GM19455 (cell line): ENCODE data around the gene ZNF639.
A peak's percentile ranks its signal among the peaks of the same experiment; 100 is the strongest.
"Not testable (repeated sequence)": the region's sequence is repeated elsewhere in the genome, so short reads cannot be mapped to it uniquely, and the experiment has no call there.

Experiments used
- ATAC-seq: cut with Tn5 transposase; IDR thresholded peaks from one replicate; pipeline ENCODE4 v1.9.1; 2021; ENCODE audit not compliant: unreplicated experiment

Gene ZNF639, protein sequence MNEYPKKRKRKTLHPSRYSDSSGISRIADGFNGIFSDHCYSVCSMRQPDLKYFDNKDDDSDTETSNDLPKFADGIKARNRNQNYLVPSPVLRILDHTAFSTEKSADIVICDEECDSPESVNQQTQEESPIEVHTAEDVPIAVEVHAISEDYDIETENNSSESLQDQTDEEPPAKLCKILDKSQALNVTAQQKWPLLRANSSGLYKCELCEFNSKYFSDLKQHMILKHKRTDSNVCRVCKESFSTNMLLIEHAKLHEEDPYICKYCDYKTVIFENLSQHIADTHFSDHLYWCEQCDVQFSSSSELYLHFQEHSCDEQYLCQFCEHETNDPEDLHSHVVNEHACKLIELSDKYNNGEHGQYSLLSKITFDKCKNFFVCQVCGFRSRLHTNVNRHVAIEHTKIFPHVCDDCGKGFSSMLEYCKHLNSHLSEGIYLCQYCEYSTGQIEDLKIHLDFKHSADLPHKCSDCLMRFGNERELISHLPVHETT

DNA sequence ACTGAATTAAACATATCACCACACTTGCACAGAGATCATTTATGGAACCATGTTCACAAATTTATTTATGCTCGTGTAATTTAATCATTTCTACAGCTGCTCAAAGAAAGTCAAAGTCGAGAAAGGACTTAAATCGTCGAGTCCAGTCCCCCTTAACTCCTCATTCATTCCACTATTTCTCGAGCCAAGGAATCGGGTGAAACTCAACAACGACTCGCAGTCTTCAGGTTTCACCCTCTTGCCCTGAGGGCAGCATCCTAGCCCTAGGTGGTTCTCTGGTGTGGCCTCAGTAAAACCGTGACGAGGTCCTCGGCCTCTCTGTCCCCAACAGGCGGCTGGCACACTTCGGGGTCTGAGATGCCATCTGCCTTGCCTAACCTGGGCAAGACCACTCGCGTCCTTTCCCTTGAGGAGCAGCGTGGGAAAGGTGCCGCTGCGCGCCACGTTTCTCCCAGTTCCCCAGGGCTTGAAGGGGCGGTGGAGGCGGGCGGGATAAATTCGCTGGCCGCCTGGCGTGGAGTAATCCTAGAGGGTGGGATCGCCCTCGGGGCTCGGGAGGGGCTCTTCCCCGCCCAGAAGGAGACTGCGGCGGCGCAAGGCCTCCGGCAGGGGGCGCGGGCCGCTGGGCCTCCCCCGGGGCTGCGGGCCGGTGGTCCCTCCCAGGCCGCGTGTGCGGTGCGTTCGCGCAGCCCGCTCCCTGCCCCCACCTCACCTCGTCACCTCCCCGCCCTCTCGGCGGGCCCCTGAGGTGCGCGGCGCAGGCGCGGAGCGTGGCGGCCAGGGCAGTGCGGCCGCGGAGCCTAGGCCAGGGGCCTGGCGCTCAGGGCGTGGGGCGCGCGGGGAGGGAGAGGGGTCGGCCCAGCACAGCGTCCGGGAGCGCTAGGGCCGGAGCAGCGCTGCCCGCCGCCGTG is at the start of gene ZNF639:
TSS of gene ZNF639 (plus strand) at position 746 of the 911 bp plus-strand sequence. CDS start 5,263 bp downstream, outside the sequence.
- ATAC-seq, result peak; percentile 78

DNA sequence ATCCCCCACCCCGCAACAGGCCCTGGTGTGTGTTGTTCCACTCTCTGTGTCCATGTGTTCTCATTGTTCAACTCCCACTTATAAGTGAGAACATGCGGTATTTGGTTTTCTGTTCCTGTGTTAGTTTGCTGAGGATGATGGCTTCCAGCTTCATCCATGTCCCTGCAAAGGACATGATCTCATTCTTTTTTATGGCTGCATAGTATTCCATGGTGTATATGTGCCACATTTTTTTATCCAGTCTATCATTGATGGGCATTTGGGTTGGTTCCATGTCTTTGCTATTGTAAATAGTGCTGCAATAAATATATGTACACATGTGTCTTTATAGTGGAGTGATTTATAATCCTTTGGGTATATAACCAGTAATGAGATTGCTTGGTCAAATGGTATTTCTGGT is 48.4 kb upstream of the ZNF639 start:
- ATAC-seq, result not testable (repeated sequence)

DNA sequence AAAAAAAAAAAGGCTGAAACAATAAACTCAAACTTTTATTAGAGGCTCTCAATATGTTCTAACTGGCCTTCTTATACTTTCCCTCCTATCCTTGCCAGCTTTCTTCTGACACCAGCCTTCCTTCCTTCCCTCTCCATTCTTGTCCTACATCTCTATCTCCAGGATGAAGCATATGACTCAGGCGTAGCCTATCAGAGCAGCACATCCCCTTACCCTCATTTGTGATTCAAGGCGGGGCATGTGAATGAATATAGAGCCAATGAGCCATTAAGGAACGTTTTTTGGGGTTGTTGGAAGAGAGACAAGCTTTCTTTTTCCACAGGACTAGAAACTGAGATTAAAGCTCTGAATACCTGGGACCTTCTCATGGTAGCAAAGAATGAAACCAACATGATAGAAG is 46.8 kb upstream of the ZNF639 start:
- ATAC-seq, result no peak

DNA sequence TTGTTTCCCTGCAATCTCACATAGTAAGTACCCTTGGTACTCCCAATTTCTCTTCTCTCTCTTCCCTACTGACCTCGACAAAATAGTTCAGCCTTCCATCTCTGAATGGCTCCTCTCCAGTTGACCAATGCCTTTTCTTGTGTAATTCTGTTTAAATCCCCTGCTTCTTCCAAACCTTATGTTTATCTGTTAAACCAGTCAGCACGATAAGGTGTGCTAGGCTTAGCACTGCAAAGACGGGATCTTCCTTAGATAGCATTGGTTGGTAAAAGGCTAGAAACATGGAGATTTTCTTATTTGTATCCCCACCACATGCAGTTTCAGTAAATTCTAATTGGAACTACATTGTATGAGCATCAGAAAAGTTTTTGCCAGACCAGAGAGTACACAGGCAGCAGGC is 46.1 kb upstream of the ZNF639 start:
- no peak for ATAC-seq

DNA sequence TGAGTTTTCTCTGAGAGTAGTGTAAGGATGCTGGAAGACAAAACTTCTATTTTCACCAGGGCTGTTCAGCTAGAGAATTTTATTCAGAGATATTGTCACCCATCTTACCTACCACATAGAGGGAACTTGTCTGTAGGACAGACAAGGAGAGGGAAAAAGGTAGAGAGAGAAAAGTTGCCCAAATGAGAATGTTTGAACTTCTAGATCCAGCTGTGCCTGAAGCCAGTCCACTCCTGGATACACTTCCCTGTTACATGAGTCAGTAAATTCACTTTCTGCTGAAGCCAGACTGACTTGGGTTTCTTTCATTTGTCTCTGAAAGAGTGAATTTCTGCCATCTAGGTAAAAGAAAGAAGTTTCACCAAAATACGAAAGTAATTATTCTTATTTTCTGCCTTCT is 44.7 kb upstream of the ZNF639 start:
- ATAC-seq, result no peak

DNA sequence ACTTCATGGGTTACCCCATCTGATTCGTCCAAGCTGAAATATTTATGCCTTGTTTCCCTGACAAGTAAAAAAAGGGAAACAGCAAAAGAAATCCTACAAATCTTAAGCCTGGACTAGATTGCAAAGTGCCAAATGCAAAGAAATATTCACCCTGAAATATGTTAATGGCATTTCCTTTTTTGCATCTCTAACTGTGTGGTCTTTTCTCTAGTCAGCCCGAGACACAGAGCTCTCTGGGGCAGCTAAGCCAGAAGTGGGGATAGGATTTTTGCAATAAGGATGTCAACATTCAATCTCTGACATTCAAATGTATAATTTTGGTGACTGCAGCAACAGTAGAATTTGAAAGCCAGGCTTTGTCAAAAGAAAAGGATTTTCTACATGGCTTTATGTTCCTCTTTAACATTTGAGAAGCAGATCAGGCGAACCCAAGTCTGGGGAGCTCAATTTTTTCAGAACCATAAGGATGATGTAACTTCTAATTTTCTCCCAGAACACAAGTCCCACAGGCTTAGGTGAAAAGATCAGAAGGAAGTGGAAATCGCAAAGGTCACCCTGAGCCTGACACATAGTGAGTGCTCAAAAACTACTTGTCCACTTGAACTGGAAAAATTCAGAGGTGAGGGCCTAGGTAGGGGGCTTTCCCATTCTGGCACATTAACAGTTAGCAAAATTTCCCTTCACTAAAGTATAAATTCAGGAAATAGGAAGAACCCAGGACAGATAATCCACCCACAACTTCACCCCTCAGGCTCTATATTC is 43.7 kb upstream of the ZNF639 start:
- ATAC-seq, result no peak

DNA sequence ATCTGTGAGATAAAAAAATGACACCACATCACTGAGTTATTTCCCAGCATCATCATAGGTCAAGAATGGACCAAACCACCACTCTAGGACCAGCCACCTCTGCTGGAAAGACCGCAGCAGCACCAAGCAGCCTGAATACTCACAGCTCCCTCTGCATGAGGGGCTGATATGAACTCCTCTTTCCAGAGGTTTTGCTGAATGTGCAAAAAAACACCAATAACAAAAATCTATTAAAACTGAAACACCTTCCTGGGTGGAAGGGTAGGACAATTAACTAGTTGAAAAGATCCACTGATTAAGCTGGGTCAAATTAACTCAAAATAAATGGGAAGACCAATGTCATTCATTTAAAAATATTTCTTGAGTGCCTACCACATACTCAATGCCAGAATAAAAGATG is 43.0 kb upstream of the ZNF639 start:
- no peak for ATAC-seq

DNA sequence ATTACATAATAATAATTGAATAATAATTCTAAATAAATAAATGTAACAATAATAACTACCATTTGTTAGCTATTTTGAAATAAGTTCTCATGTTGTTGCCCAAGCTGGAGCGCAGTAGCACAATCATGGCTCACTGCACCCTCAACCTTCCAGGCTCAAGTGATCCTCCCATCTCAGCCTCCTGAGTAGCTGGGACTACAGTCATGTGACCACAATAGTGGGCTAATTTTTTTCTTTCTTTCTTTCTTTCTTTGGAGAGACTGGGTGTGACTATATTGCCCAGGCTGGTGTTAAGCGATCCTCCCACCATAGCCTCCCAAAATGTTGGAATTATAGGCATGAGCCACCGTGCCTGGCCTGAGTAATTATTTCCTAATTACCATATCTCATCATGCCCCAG is 41.0 kb upstream of the ZNF639 start:
- ATAC-seq, result no peak

DNA sequence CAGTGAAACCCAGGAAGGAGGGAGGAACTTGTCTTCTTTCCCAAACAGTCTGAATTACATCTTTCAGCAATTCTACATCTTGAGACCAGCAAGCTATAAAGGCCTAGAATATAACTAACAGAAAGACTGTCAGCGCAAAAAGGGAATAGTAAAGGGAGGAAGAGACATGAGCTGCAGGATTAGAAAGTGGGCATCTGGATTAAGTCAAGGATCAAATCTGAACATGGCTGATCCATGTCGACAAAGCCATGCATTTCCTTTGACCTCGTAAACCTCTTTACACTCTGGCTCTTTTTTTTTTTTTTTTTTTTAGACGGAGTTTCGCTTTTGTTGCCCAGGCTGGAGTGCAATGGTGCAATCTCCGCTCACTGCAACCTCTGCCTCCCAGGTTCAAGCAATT is 36.5 kb upstream of the ZNF639 start:
- ATAC-seq, result no peak

DNA sequence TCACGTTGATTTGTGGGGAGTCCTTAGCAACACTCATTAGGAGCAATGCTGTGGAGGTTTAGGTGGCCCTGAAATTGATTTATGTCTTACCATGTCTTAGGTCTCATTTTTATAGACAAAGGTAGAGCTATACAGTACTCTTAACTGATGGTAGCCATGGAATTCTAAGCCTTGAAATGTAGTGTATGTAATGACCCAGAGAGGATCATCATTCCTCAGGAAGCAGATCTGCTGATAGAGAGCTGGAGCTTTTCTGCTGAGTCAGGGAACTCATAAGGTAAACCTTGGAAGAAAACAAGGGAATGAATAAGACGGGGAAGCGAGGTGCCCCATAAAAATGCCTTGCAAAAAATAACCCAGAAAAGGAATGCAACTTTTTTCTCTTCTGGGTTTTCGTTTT is 34.0 kb upstream of the ZNF639 start:
- ATAC-seq, result no peak

DNA sequence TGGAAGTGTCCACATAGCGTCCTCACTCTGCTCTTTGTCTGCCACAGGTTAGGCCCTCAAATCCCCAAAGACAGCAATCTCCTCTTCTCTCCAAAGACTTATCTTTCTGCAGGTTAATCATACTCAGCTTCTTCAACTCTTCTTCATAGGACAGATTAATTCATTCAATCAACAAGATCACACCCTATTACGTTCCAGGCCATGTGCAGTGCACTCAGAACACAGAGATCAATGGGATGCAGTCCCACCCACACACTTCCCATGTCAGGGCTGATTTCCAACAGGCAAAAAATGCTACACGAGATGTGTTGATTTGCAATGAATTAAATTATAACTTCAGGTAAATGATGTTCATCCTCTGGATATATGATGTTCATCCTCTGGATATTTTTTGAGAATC is 33.5 kb upstream of the ZNF639 start:
- ATAC-seq, result no peak

DNA sequence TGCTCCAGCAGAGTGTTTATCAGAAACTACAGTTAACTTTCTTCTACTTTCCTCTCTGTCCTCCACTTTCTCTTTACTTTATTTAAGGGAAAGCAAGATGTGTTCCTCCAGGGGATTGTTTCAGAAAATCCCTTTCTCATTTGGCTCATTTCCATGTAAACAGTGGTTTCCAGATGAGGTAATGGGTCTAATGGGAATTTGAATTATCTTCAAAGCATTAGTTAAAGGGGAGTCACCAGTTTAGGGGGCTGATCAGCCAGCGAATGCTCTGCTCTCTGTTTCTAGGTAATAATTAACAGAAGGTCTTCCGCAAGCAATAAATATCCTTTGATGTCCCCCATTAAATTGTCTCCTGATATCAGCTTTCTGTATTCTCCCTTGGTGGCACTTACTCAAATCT is 30.4 kb upstream of the ZNF639 start:
- no peak for ATAC-seq

DNA sequence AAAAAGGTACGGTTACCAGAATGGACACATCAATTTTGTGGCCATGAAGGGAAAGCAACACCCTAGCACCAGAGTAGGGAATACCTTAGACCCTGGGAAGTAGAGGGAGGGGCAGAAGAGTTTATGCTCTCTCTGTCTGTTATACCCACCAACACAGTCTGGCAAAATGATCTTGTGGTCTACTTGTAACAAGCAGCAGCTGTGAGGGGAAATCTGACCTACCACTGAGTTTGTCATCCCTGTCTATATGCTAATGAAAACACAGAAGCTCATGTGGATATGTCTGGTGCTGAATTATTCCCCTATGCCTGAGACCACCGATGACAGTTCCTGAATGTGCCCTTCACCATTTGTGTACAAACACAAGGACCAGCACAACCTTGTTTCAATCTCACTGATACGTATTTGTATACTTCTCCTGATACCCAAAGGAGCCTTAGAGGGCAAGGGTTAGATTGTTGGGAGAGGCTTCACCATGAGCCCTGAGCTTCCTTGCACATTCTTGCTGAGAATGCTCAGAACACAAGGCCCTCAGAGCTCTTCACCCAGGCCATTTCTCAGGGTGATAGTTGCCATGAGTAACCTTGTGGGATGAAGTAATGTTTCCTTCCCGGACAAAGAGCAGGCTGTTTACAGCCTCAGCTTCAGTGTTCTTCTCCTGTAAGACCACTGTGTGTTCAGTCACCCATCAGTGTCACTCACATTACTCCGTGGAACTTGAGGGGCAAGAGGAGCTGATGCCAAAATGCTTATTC is 24.7 kb upstream of the ZNF639 start:
- no peak for ATAC-seq

DNA sequence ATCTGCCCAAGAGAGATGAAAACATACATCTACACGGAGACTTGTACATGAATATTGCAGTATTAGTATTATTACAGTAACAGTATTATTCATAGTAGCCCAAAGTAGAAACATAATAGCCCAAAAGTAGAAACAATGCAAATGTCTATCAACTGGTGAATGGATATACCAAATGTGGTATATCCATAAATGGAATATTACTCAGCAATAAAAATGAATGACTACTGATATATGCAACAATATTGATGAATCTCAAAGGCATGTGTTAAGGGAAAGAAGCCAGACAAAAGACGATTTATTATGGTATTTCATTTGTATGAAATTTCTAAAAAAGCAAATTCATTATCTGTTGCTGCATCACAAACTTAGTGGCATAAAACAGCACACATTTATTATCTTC is 23.5 kb upstream of the ZNF639 start:
- ATAC-seq, result no peak

DNA sequence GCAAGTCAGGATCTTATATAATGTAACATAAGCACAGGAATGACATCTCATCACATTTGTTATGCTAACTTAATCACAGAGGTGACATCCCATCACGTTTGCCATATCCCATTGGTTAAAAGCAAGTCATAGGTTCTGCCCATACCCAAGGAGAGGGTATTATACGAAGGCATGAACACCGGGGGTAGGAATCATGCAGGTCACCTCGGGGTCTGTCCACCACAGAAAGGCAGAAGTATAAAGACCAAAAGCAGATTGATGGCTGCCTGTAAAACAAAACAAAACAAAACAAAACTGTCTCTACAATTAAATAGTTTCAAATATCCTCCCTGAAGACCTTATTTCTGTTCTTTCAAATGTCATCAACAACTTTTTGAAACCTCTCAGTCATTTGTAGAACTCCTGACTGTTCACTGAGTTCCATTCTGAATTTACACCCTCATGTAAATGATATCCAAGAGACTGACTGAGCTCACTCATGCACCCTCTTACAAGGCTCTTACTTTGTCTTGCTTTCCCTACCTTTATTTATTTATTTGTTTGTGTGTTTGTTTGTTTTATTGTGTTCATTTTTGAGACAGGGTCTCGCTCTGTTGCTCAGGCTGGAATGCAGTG is 22.7 kb upstream of the ZNF639 start:
- no peak for ATAC-seq

DNA sequence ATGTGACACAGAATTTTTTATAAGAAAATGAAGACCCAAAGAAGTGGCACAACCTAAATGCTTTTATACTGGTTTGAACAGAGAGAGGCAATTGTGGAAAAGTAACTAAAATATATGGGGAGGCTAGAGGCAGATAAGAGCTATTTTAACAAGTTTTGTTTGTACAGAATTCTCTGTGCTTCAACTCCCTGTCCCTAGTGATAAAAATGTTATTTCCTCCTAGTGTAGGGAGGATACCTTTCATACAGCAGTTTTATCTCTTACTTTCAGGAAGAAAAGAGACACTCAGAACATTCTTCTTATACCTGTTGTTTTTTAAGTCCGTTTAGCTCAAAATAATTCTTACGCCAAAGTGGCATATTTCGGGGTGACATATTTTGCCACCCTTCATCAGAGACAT is 21.2 kb upstream of the ZNF639 start:
- no peak for ATAC-seq

DNA sequence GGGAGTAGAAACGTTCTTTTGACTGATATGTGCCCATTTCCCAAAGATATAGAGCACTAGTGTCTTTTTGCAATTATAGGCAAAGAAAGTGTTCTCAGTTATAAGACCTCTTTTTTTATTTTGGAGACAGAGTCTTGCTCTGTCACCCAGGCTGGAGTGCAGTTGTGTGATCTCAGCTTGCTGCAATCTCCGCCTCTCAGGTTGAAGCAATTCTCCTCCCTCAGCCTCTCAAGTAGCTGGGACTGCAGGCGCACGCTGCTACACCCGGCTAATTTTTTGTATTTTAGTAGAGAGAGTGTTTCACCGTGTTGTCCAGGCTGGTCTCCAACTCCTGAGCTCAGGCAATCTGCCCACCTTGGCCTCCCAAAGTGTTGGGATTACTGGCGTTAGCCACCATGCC is 20.7 kb upstream of the ZNF639 start:
- no peak for ATAC-seq

DNA sequence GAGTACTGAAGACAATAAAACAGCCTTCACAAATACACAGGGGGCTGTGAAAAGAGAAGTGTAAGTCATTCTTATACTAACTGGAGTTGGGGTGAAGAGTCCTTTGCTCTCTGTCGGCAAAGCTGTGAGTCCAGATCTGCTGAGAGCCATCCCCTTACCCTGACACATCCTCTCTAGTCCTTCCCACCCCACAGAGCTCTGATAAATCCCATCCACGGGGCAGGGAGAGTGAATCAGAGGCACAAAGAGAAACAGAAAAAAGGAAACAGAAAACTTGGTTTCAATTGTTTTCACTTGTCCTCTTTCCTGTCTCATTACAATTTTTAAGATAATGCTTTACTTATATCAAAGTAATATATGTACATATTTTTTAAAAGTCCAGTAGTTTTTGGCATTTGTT is 18.2 kb upstream of the ZNF639 start:
- no peak for ATAC-seq

DNA sequence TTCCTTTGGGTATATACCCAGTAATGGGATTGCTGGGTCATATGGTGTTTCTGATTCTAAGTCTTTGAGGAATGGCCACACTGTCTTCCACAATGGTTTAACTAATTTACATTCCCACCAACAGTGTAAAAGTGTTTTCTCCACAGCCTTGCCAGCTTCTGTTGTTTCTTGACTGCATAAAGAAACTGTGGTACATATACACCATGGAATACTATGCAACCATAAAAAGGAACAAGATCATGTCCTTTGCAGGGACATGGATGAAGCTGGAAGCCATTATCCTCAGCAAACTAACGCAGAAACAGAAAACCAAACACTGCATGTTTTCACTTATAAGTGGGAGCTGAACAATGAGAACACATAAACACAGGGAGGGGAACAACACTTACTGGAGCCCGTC is 15.5 kb upstream of the ZNF639 start:
- ATAC-seq, result not testable (repeated sequence)

DNA sequence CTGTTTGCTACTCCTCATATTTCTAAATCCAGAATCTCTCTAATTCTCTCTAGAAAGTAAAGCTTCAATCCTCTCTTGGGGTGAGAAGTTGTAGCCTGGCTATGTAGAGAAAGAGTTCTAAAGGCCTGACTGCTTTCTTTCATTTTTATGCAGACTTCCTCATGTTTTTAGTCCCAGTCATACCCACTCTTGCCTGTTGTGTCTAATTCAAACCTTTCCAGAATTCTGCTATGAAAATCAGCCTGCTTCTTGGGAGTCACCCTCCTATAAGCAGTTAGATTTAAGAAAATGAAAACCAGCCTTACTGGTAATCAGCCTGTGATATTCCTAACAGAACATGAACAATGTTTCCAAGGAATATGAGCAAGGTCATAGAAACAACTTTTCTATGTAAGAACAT is 14.8 kb upstream of the ZNF639 start:
- no peak for ATAC-seq
